PC-9 (cell line): ENCODE measurements around the gene FOXP2. TPM values are rescaled to one million over a fixed set of nuclear protein-coding genes. Genes with fewer than 3 reads are reported as not detected.

Source experiments
- BruUV-seq: library from RNA; stranded (reverse); fragments of 400-500 nt; replicated peaks from 2 replicates; lab custom pipeline; 2021; lab: Mats Ljungman, UMichigan
- CTCF ChIA-PET: fragments of 300-600 bp; sonication (Branson Sonifier 250); formaldehyde crosslinking; loops from one replicate; lab custom pipeline; 2022; ENCODE audit warnings: antibody characterized with exemption; lab: Charles Lee
- POLR2A ChIA-PET: fragments of 300-600 bp; sonication (Branson Sonifier 250); formaldehyde crosslinking; loops from one replicate; lab custom pipeline; 2022; ENCODE audit warnings: antibody characterized with exemption; ENCODE audit not compliant: unreplicated experiment; lab: Charles Lee
- DNase-seq, 2 experiments: peaks; one replicate each; pipeline versions ENCODE4 v3.0.0 to v3.0.0-alpha.2; 2015 to 2022; ENCODE audit warnings: mixed read lengths in 1 of 2
- H2AFZ ChIP-seq: fragments of 200-600 bp; sonication (generic); 2 replicates; pipeline ENCODE4 v1.8.1; 2017; ENCODE audit warnings: antibody characterized with exemption
- H3F3A ChIP-seq: fragments of 200-600 bp; sonication (generic); 2 replicates; pipeline ENCODE4 v1.8.1; 2017; ENCODE audit warnings: antibody characterized with exemption, mild to moderate bottlenecking, low read depth; ENCODE audit not compliant: insufficient read depth
- H3K27ac ChIP-seq: fragments of 200-600 bp; sonication (generic); 2 replicates; pipeline ENCODE4 v1.6.1; 2016; ENCODE audit warnings: mixed run types
- H3K27me3 ChIP-seq: fragments of 200-600 bp; sonication (generic); 2 replicates; pipeline ENCODE4 v1.6.1; 2016; ENCODE audit warnings: low read depth, mixed run types; ENCODE audit not compliant: insufficient read depth
- H3K36me3 ChIP-seq: fragments of 200-600 bp; sonication (generic); 2 replicates; pipeline ENCODE4 v1.6.1; 2016; ENCODE audit warnings: low read depth, mixed run types
- H3K4me1 ChIP-seq: fragments of 200-600 bp; sonication (generic); replicated peaks from 2 replicates; pipeline ENCODE4 v1.6.1; 2016; ENCODE audit warnings: mixed run types; ENCODE audit not compliant: insufficient read depth
- H3K4me2 ChIP-seq: fragments of 200-600 bp; sonication (generic); 2 replicates; pipeline ENCODE4 v1.6.1; 2017; ENCODE audit warnings: mixed run types
- H3K4me3 ChIP-seq: fragments of 200-600 bp; sonication (generic); 2 replicates; pipeline ENCODE4 v1.6.1; 2016; ENCODE audit warnings: mixed run types
- H3K79me2 ChIP-seq: fragments of 200-600 bp; sonication (generic); 2 replicates; pipeline ENCODE4 v1.6.1; 2017; ENCODE audit warnings: low read depth, mixed run types
- H3K9me2 ChIP-seq: fragments of 200-600 bp; sonication (generic); 2 replicates; pipeline ENCODE4 v1.8.1; 2017; ENCODE audit warnings: mild to moderate bottlenecking; ENCODE audit not compliant: insufficient read depth
- H3K9me3 ChIP-seq: fragments of 200-600 bp; sonication (generic); 2 replicates; pipeline ENCODE4 v1.8.1; 2016; ENCODE audit warnings: low read depth; ENCODE audit not compliant: insufficient read depth
- H4K20me1 ChIP-seq: fragments of 200-600 bp; sonication (generic); 2 replicates; pipeline ENCODE4 v1.8.1; 2017; ENCODE audit not compliant: insufficient read depth
- CTCF ChIP-seq: fragments of 200-600 bp; sonication (generic); conservative IDR thresholded peaks from 2 replicates; pipeline ENCODE4 v1.6.1; 2017; ENCODE audit warnings: mixed run types, antibody characterized with exemption, mild to moderate bottlenecking, moderate library complexity
- EZH2 ChIP-seq: fragments of 200-600 bp; sonication (generic); IDR thresholded peaks from 2 replicates; pipeline ENCODE4 v1.8.0; 2017; ENCODE audit warnings: antibody characterized with exemption, low read depth
- intact Hi-C: fragments of 100-400 bp; cut with micrococcal nuclease; formaldehyde crosslinking; loops from one replicate; pipeline ENCODE4 v1.10.0; 2022; ENCODE audit not compliant: unreplicated experiment
- total RNA-seq: library from RNA; stranded (reverse); gene quantifications from 2 replicates; pipeline ENCODE4 v1.2.3, GENCODE V29; 2021

Gene FOXP2
- total RNA-seq, 1 experiment from 2014 or later: 1.2 TPM

- Histone ChIP-seq H4K20me1 (no peaks in the 10 kb centered on the region), H3K9me3 (no peaks in the 10 kb centered on the region), H2AFZ (no peak overlapping the region), H3K27ac (no peak overlapping the region), H3K4me2 (no peak overlapping the region), H3K79me2 (no peaks in the 10 kb centered on the region), H3K4me3 (no peak overlapping the region), H3F3A (no peaks in the 10 kb centered on the region), H3K9me2 (no peaks in the 10 kb centered on the region), H3K27me3 (no peaks in the 10 kb centered on the region), H3K4me1 (no peaks in the 10 kb centered on the region), H3K36me3 (no peaks in the 10 kb centered on the region)
- no TSS peak for BruUV-seq
- DNase-seq: no peak
- ChIA-PET POLR2A (no interaction called here), CTCF (interaction anchor here (0.6 kb wide), 1 partner anchor 17 kb away, joined by 4 read pairs; no protein-coding TSS in a partner anchor)
- intact Hi-C loops: no loop called here
- TF ChIP-seq EZH2 (no peak), CTCF (no peak)
Measured at GRCh38 chr7:114658216-114658615, 243.6 kb downstream of the FOXP2 start.

GRCh38 chr7:114659409-114660125, 245.0 kb downstream of the FOXP2 start:
- H3K36me3 ChIP-seq: no peaks in the 10 kb centered on the region
- no peak for DNase-seq
- H3K9me3 ChIP-seq: no peaks in the 10 kb centered on the region
- no peaks in the 10 kb centered on the region for H3K9me2 ChIP-seq
- H3K4me2 ChIP-seq: no peak overlapping the region
- ChIA-PET POLR2A (no interaction called here), CTCF (no interaction called here)
- H2AFZ ChIP-seq: no peak overlapping the region; the same call in 1 of the 2 replicates
- TF ChIP-seq CTCF: no peak
- TF ChIP-seq EZH2: no peak
- no peak overlapping the region for H3K4me3 ChIP-seq
- no TSS peak for BruUV-seq
- intact Hi-C loops: loop anchor here (10.0 kb wide), 1 partner anchor 235 kb away; no protein-coding TSS in a partner anchor
- no peak overlapping the region for H3K27ac ChIP-seq
- H3K4me1 ChIP-seq: no peaks in the 10 kb centered on the region
- H4K20me1 ChIP-seq: no peaks in the 10 kb centered on the region
- no peaks in the 10 kb centered on the region for H3K27me3 ChIP-seq
- H3K79me2 ChIP-seq: no peaks in the 10 kb centered on the region
- no peaks in the 10 kb centered on the region for H3F3A ChIP-seq

GRCh38 chr7:114660126-114660486, 245.5 kb downstream of the FOXP2 start:
- no peaks in the 10 kb centered on the region for H3K9me3 ChIP-seq
- intact Hi-C loops: loop anchor here (10.0 kb wide), 1 partner anchor 235 kb away; no protein-coding TSS in a partner anchor
- TF ChIP-seq EZH2 (no peak), CTCF (no peak)
- DNase-seq: no peak
- no peaks in the 10 kb centered on the region for H3K4me1 ChIP-seq
- no peaks in the 10 kb centered on the region for H3K79me2 ChIP-seq
- no peaks in the 10 kb centered on the region for H3K27me3 ChIP-seq
- no peak overlapping the region for H3K4me2 ChIP-seq
- H3F3A ChIP-seq: no peaks in the 10 kb centered on the region
- POLR2A ChIA-PET: no interaction called here
- H3K4me3 ChIP-seq: no peak overlapping the region
- no TSS peak for BruUV-seq
- CTCF ChIA-PET: interaction anchor here (0.5 kb wide), 1 partner anchor 15 kb away, joined by 3 read pairs; no protein-coding TSS in a partner anchor
- no peak overlapping the region; the same call in 1 of the 2 replicates for H2AFZ ChIP-seq
- H3K27ac ChIP-seq: no peak overlapping the region
- no peaks in the 10 kb centered on the region for H3K36me3 ChIP-seq
- H3K9me2 ChIP-seq: no peaks in the 10 kb centered on the region
- H4K20me1 ChIP-seq: no peaks in the 10 kb centered on the region
